Smooth muscle cell (in vitro differentiated cells): Measurements from ENCODE around the gene SLC30A7. TPM values are rescaled to one million over a fixed set of nuclear protein-coding genes. Genes with fewer than 3 reads are reported as not detected.

Experiments
- DNase-seq: peaks from one replicate; lab custom pipeline; 2025; ENCODE audit not compliant: unreplicated experiment; lab: John Stamatoyannopoulos, UW
- H2AFZ ChIP-seq: fragments of 200-600 bp; sonication (generic); 2 replicates; pipeline ENCODE4 v1.6.0; 2016; ENCODE audit warnings: antibody characterized with exemption, low read depth, mild to moderate bottlenecking
- H3F3A ChIP-seq: fragments of 200-600 bp; sonication (generic); 2 replicates; pipeline ENCODE4 v1.6.0; 2017; ENCODE audit warnings: antibody characterized with exemption, low read depth
- H3K27ac ChIP-seq: fragments of 200-600 bp; sonication (generic); 2 replicates; pipeline ENCODE4 v1.5.1; 2016; ENCODE audit warnings: low read depth, mild to moderate bottlenecking
- H3K27me3 ChIP-seq: fragments of 200-600 bp; sonication (generic); 2 replicates; pipeline ENCODE4 v1.6.1; 2016; ENCODE audit warnings: low read depth, mild to moderate bottlenecking
- H3K36me3 ChIP-seq: fragments of 200-600 bp; sonication (generic); 2 replicates; pipeline ENCODE4 v1.5.1; 2016; ENCODE audit warnings: low read depth
- H3K4me1 ChIP-seq: fragments of 200-600 bp; sonication (generic); 2 replicates; pipeline ENCODE4 v1.5.1; 2016; ENCODE audit warnings: low read depth
- H3K4me2 ChIP-seq: fragments of 200-600 bp; sonication (generic); 2 replicates; pipeline ENCODE4 v1.6.0; 2016; ENCODE audit warnings: mild to moderate bottlenecking
- H3K4me3 ChIP-seq: fragments of 200-600 bp; sonication (generic); 2 replicates; pipeline ENCODE4 v1.5.1; 2016; ENCODE audit warnings: mild to moderate bottlenecking
- H3K79me2 ChIP-seq: fragments of 200-600 bp; sonication (generic); 2 replicates; pipeline ENCODE4 v1.6.0; 2016; ENCODE audit warnings: low read depth, mild to moderate bottlenecking
- H3K9ac ChIP-seq: fragments of 200-600 bp; sonication (generic); 2 replicates; pipeline ENCODE4 v1.6.0; 2016; ENCODE audit warnings: low read depth
- H3K9me3 ChIP-seq: fragments of 200-600 bp; sonication (generic); replicated peaks from 2 replicates; pipeline ENCODE4 v1.5.1; 2016; ENCODE audit warnings: low read depth
- H4K20me1 ChIP-seq: fragments of 200-600 bp; sonication (generic); 2 replicates; pipeline ENCODE4 v1.6.0; 2016; ENCODE audit warnings: low read depth
- CTCF ChIP-seq: fragments of 200-600 bp; sonication (generic); IDR thresholded peaks from 2 replicates; pipeline ENCODE4 v1.5.1; 2017; ENCODE audit warnings: borderline replicate concordance, mild to moderate bottlenecking, antibody characterized with exemption; ENCODE audit not compliant: insufficient read depth, poor library complexity, severe bottlenecking
- WGBS: methylation state at CpG from one replicate; pipeline ENCODE4 v1.1.7; 2016; ENCODE audit warnings: low lambda C conversion rate; 5-methylcytosine and 5-hydroxymethylcytosine counted together
- polyA plus RNA-seq: library from polyadenylated mRNA; unstranded; fragments of >200 nt; fragmentation: Nextera tagmentation; extraction: Ambion mirVana; gene quantifications from 2 replicates; pipeline ENCODE4 v1.2.1, GENCODE V29; 2016
- total RNA-seq: library from RNA; depleted of rRNA; stranded (reverse); fragments of >200 nt; gene quantifications from 2 replicates; pipeline ENCODE4 v1.2.3, GENCODE V29; 2014

The SLC30A7 gene
- total and polyA plus RNA-seq, 2 experiments from 2014 or later = 22.0 to 59.0 TPM

GRCh38 chr1:100902365-100902764, 6.5 kb downstream of the SLC30A7 start:
- no peak for TF ChIP-seq CTCF
- DNase-seq = no peak
- Histone ChIP-seq H3F3A (no peaks in the 10 kb centered on the region), H3K4me3 (no peak overlapping the region), H3K27ac (no peak overlapping the region), H3K9ac (no peak overlapping the region), H3K4me2 (no peak overlapping the region), H3K27me3 (no peaks in the 10 kb centered on the region), H2AFZ (no peak overlapping the region), H3K4me1 (peaks cover 6% of the 10 kb centered on the region), H3K79me2 (peaks cover 71% of the 10 kb centered on the region), H4K20me1 (peaks cover 41% of the 10 kb centered on the region), H3K36me3 (peaks cover 34% of the 10 kb centered on the region), H3K9me3 (no peaks in the 10 kb centered on the region)
- WGBS = 95% methylated on average over 1 of the region's 1 CpG

- H3K79me2 ChIP-seq = peaks cover 57% of the 10 kb centered on the region
- no peak overlapping the region for H2AFZ ChIP-seq
- no peaks in the 10 kb centered on the region for H3K27me3 ChIP-seq
- DNase-seq = no peak
- H3K9me3 ChIP-seq = no peaks in the 10 kb centered on the region
- peaks cover 34% of the 10 kb centered on the region for H3K36me3 ChIP-seq
- peaks cover 38% of the 10 kb centered on the region for H4K20me1 ChIP-seq
- no peaks in the 10 kb centered on the region for H3K4me1 ChIP-seq
- no peak overlapping the region for H3K27ac ChIP-seq
- H3K9ac ChIP-seq = no peak overlapping the region
- no peak overlapping the region for H3K4me2 ChIP-seq
- no peak for TF ChIP-seq CTCF
- no peak overlapping the region for H3K4me3 ChIP-seq
- 100% methylated on average over 1 of the region's 1 CpG for WGBS
- no peaks in the 10 kb centered on the region for H3F3A ChIP-seq
These were observed 7.9 kb downstream of the SLC30A7 start for GRCh38 chr1:100903777-100904176.

GRCh38 chr1:100904528-100904927, 8.6 kb downstream of the SLC30A7 start:
- peaks cover 37% of the 10 kb centered on the region for H3K36me3 ChIP-seq
- no peak overlapping the region for H2AFZ ChIP-seq
- H4K20me1 ChIP-seq = peaks cover 30% of the 10 kb centered on the region
- no peaks in the 10 kb centered on the region for H3K9me3 ChIP-seq
- no peaks in the 10 kb centered on the region for H3K27me3 ChIP-seq
- H3F3A ChIP-seq = no peaks in the 10 kb centered on the region
- no peak overlapping the region for H3K9ac ChIP-seq
- no peak overlapping the region for H3K27ac ChIP-seq
- H3K4me3 ChIP-seq = no peak overlapping the region
- no peak overlapping the region for H3K4me2 ChIP-seq
- 100% methylated on average over 2 of the region's 2 CpGs for WGBS
- no peak for TF ChIP-seq CTCF
- no peaks in the 10 kb centered on the region for H3K4me1 ChIP-seq
- no peak for DNase-seq
- peaks cover 50% of the 10 kb centered on the region for H3K79me2 ChIP-seq

GRCh38 chr1:100905181-100905580, 9.3 kb downstream of the SLC30A7 start:
- Histone ChIP-seq H3K9me3 (no peaks in the 10 kb centered on the region), H3K4me1 (no peaks in the 10 kb centered on the region), H3K27ac (no peak overlapping the region), H3K27me3 (no peaks in the 10 kb centered on the region), H3K79me2 (peaks cover 45% of the 10 kb centered on the region), H3F3A (no peaks in the 10 kb centered on the region), H3K4me3 (no peak overlapping the region), H3K4me2 (no peak overlapping the region), H3K36me3 (peaks cover 42% of the 10 kb centered on the region), H2AFZ (no peak overlapping the region), H3K9ac (no peak overlapping the region), H4K20me1 (peaks cover 34% of the 10 kb centered on the region)
- WGBS = 97% methylated on average over 3 of the region's 3 CpGs
- DNase-seq = no peak
- TF ChIP-seq CTCF = no peak
